NCI-H2227 (cell line): ENCODE results near the gene RNF183.
"Not testable (repeated sequence)": the region's sequence is repeated elsewhere in the genome, so short reads cannot be mapped to it uniquely, and the experiment has no call there.

ENCODE experiments used
- DNase-seq: peaks from one replicate; lab custom pipeline; 2025; ENCODE audit not compliant: unreplicated experiment; lab: John Stamatoyannopoulos, UW

The RNF183 gene

DNA sequence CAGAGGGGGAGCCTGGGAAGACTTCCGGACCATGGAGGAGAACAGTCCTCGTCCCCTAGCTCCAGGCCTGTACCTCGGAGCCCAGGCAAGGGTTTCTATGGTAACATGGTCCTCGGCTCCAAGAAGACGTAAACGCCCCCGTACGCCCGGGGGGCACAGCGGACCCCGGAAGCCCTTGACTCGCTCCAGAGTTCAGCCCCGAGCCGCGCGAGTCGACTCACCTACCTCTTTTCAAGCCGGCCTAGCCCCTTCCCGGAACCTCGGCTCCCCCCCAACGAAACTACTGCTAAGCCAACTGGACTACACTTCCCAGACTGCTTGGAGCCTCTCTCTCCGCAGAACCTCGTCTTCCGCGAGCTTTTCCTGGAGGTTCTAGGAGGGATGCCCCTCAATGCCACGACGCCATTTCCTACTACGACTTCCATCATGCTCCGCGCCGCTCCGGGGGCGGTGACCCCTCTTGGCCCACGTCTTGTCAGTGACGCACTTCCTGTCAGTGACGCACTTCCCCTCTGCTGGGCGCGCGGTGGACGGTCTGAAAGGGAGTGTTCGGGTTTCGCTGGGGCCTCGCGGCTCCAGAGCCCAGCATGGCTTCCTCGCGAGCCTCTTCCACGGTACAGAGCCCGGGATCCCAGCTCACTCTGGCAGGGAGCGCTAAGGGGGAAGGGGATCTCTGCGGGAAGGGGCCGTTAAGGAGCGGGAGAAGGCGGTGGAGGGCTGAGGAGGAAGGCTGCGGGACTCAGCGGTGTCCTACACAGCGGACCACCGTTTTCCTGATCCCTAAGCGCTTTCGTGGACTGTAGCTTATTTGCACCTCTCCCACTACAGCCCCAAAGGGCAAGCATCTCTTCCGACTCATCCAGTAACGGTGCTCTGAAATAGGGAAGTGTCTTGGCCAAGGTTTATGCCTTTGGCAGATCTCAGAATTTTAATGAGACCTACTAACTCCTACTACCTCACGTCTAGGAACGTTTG, 27.7 kb downstream of the RNF183 start, which contains the start of the genes CDC26 and PRPF4:
TSS of gene CDC26 (minus strand) at position 416 of the 975 bp plus-strand sequence. CDS start 3,065 bp downstream, outside the sequence.
TSS of gene PRPF4 (plus strand) at position 502 of the 975 bp plus-strand sequence. CDS start at position 588, 86 bp downstream.
- DNase-seq, result peak; percentile 97

DNA sequence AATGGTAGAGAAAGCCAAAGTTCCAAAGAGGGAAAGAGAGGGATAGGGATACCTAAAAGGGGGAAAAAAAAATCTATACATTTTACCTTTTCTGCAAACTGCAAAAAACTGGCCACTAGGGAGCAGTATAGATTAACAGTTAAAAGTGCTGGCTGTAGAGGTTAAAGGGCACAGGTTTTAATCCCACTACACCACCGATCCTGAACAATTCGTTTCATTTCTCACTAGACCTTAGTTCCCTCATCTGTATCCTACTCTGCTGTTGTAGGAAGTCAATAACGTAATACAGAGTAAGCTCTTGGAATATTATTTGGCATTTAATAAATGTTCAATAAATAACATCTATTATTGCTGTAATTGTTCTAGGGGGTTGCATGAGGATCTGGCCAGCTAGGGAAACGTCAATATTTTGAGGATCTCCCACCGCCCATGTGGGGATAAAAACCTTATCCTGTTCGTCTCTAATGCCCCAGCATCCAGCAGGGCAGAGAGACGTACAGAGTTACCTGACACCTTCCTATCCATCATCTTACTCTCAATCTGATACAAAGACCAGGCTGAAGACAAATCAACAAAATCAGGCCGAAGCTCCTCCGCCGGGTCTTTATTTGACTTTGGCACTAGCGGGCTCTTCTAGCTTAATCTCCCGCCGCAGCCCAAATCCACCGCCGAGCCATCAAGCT, 28.6 kb downstream of the RNF183 start:
- peak; percentile 77 for DNase-seq

DNA sequence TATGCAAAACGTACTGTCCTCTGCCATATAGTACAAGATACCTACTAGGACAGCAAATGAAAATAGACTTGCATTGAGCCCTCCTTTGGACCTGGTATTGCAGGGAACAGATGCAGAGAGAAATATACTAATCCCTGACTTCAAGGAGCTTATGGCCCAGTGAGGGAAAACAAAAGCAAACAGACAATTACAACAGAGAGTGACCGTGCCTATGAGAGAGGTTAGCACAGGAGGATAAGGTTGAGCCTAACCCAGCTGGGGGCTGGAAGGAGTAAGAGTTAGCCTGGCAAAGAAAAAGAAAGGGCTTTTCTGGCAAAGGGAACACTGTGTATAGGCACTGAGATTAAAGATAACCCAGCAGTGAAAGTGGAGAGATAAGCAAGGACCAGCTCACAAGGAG, 33.3 kb downstream of the RNF183 start:
- no peak for DNase-seq

DNA sequence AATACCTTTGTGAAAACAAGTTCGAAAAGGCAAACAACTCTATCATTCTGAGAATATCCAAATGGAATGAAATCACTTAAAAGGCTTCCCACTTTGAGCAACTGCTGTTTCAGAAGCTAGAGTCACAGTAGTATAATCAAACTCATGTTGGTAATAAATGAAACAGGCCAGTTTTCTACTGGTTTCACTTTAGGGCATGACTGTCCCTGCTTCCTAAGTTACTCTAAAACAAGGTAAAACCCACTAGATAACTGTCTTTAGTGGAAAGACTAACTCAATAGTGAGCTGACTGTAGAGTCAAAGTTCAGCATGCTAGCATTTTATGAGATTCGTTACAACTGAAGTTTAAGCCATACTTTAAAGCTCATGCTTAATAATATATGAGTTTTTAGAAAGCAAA, 33.8 kb downstream of the RNF183 start:
- DNase-seq, result no peak

DNA sequence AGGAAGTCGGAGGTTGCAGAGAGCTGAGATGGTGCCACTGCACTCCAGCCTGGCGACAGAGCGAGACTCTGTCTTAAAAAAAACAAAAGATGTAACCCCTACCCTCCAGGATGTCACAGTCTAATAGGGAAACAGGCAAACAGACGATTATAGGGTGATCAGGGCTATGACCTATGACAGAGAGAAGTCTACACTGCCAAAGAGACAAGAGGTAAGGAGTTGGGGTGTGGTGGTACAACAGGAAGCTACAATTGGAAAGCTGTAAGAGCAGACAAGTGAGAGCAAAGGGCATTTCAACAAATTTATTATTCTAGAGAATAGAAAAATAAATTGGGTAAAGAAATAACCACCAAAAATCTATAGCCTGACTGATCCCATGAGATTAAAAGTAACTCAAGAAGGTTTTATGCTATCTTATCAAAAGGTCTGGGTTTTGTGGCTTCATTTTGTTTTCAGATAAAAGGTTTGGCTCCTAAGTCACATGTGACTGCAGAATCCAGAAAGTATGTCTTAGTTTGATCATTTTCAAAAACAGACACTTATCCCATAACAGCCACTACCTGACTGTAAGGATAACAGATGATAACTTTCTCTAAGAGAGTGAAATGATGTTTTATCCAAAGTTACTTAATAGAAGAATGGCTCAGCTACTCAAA, 35.1 kb downstream of the RNF183 start:
- DNase-seq, result no peak

DNA sequence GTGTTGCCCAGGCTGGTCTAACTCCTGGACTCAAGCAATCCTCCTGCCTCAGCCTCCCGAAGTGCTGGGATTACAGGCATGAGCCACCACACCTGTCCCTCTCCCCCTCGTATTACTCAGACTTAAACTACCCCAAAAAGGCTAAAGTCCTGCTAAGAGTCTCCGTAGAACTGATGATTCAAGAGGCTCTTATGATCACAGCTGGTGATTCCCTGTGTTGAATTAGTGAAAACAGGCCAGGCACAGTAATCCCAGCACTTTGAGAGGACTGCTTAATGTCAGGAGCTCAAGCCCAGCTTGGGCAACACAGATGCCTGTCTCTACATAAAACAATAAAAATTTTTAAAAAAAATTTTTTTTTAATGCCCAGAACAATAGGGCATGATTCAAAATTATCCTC, 37.0 kb downstream of the RNF183 start:
- no peak for DNase-seq

DNA sequence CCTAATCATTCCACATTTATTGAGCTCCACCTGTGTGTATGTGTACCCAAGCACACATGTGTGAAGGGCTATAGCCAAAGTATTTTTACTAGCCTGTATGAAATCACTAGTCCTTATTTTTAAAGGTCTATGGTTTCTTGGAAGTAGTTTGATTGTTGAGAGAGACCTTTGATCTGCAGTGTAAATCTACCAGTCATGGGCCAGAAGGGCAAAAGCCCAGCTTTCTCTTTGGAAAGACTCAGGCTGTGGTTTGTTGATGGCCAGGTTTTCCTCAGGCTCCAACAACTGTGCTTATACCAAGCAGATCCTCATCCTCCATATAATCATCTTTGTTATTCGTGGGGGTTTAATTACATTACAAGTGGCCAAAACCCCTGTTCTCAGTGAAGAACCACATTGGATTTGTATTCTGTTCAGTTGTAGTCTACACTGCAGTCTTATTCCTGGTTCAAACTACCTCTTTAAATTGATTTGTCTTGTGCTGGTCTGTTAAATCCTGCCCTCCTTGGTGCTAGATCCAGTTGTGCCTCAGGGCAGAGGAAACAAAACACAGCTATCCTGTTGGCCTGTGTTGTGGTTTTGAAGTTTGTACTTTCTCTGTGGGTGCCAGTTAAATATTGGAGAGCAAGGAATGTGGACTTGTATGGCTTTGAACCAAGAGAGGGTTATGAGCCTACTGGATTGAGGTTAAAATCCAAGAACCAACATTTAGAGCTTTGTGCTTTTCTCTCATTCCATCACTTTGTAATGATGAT, 41.1 kb downstream of the RNF183 start:
- no peak for DNase-seq

DNA sequence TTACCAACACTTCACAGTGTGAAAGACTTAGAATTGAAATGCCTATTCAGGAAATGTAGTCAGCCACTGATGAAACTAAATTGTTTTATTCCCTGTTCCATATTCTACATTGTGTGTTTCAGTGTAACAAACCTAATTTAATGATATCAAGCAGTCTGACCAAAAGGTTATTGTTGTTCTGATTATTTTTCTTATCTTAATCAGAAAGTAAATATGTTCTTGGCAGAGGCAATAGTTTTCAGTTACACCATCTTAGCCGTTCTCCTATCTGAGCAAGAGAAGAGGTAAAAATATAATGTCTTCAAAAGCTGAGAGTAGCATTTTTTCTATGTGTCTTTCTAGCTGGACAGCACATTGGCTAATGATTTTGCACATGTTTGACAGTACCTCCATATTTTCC, 44.9 kb downstream of the RNF183 start:
- DNase-seq, result no peak

DNA sequence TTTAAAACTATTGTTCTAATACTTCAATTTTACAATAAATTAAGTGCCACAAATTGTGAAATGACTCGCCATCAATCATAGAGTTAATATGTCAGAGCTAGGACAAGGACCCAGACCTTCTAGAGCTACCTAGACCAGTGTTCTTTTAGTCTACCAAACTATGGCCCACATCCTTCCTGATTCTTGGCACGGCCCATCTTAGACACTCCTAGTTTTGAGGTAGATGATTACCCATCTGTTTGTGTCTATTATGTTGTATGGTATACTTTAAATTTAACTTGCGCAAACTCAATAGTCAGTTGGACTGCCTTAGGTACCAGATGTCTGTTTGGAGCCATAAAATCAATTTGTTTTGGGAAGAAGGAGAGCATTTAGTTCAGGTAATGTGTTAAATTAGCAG, 45.3 kb downstream of the RNF183 start:
- no peak for DNase-seq

DNA sequence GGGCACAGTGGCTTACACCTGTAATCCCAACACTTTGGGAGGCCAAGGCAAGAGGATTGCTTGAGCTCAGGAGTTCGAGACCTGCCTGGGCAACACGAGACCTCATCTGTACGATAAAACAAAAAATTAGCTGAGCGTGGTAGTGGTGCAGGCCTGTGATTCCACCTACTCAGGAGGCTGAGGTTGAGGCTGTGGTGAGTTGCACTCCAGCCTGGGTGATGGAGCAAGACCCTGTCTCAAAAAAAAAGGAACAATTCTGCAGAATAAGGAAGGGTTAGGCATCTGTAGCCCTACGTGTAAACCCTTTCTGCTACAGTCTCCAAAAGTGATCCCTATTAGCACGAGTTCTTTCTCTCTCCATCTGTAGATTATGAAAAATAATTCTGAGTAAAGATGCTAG, 47.7 kb downstream of the RNF183 start:
- DNase-seq, result no peak

DNA sequence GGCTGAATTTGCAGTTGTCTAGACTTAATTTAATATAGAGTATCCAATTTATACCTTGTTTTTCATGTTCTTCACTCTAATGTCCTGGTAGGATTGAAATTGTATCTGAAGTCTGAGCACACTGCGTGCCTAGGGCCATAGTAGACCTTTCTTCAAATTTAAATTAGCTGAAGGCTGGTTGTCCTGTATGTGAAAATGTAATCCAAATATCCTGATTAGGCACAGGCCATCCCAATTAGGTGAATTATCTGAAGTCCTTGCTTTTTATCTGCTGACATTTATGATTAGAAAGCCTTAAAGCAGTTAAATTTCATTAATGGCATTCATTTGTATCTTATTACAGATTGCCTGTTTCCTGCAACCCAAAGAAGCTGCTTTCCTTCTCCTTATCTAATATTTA, 48.2 kb downstream of the RNF183 start:
- no peak for DNase-seq

DNA sequence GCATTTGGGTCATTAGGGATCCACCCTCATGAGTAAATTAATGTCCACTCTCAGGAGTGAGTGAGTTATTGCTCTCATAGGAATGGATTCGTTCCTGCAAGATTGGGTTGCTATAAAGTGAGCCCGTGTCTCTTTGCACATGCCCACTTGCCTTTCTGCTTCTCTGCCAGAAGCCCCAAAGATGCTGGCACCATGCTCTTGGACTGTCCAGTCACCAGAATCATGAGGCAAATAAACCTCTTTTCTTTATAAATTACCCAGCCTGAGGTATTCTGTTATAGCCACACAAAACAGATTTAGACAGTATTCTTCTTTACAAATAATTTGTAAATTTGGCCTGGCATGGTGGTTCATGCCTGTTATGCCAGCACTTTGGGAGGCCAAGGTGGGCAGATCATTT, 52.4 kb downstream of the RNF183 start:
- no peak for DNase-seq

DNA sequence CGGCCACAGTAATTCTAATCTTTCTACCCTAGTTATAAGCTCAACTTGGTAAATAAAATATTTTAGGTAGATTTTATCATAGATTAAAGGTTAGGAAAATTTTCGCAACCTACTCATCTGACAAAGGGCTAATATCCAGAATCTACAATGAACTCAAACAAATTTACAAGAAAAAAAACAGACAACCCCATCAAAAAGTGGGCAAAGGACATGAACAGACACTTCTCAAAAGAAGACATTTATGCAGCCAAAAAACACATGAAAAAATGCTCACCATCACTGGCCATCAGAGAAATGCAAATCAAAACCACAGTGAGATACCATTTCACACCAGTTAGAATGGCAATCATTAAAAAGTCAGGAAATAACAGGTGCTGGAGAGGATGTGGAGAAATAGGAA, 53.5 kb downstream of the RNF183 start:
- DNase-seq, result not testable (repeated sequence)

DNA sequence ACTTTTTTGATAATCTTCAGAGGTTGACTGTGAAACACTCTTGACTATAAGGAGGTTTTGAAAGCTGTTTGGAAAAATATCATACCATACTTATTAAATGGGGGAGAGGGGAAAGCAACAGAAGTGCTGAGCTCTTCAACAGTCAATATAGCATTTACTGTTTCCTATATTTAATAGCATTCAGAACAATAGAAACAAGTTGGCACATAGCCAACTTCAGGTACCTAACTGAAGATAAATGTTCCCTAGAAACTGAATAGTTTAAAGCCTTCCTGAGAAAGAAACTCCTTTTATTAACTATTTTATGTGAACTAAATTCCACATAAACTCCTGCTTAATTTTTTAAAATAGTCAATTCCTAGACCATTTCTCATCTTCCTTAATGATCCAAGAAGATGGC, 55.5 kb downstream of the RNF183 start:
- peak; percentile 1 for DNase-seq
